Hepatocyte (in vitro differentiated cells): ENCODE results near the gene EIF2D. TPM values are rescaled to one million over a fixed set of nuclear protein-coding genes. Genes with fewer than 3 reads are reported as not detected.

Source experiments
- DNase-seq: peaks from one replicate; pipeline ENCODE4 v3.0.0-alpha.2; 2016; ENCODE audit warnings: low spot score
- H2AFZ ChIP-seq: fragments of 200-600 bp; sonication (generic); 2 replicates; pipeline ENCODE4 v1.6.0; 2016; ENCODE audit warnings: antibody characterized with exemption, mild to moderate bottlenecking
- H3K27ac ChIP-seq: fragments of 200-600 bp; sonication (generic); 2 replicates; pipeline ENCODE4 v1.5.1; 2016; ENCODE audit warnings: mild to moderate bottlenecking
- H3K27me3 ChIP-seq: fragments of 200-600 bp; sonication (generic); 2 replicates; pipeline ENCODE4 v1.6.1; 2016
- H3K36me3 ChIP-seq: fragments of 200-600 bp; sonication (generic); replicated peaks from 2 replicates; pipeline ENCODE4 v1.5.1; 2016; ENCODE audit warnings: low read depth; ENCODE audit not compliant: insufficient read depth
- H3K4me1 ChIP-seq: fragments of 200-600 bp; sonication (generic); 2 replicates; pipeline ENCODE4 v1.5.1; 2016; ENCODE audit warnings: mild to moderate bottlenecking, moderate library complexity; ENCODE audit not compliant: insufficient read depth
- H3K4me2 ChIP-seq: fragments of 200-600 bp; sonication (generic); 2 replicates; pipeline ENCODE4 v1.6.0; 2016
- H3K4me3 ChIP-seq: fragments of 200-600 bp; sonication (generic); 2 replicates; pipeline ENCODE4 v1.5.1; 2016; ENCODE audit warnings: mild to moderate bottlenecking
- H3K79me2 ChIP-seq: fragments of 200-600 bp; sonication (generic); 2 replicates; pipeline ENCODE4 v1.6.0; 2017; ENCODE audit warnings: mild to moderate bottlenecking
- H3K9me2 ChIP-seq: fragments of 200-600 bp; sonication (generic); replicated peaks from 2 replicates; pipeline ENCODE4 v1.6.0; 2017; ENCODE audit warnings: mild to moderate bottlenecking; ENCODE audit not compliant: insufficient read depth
- H3K9me3 ChIP-seq: fragments of 200-600 bp; sonication (generic); 2 replicates; pipeline ENCODE4 v1.5.1; 2016; ENCODE audit warnings: low read depth, mild to moderate bottlenecking
- H4K20me1 ChIP-seq: fragments of 200-600 bp; sonication (generic); 2 replicates; pipeline ENCODE4 v1.6.0; 2016; ENCODE audit warnings: mild to moderate bottlenecking; ENCODE audit not compliant: insufficient read depth, poor library complexity, severe bottlenecking
- EZH2 ChIP-seq: fragments of 200-600 bp; sonication (generic); IDR thresholded peaks from 2 replicates; pipeline ENCODE4 v1.6.1; 2016; ENCODE audit warnings: antibody characterized with exemption, mild to moderate bottlenecking, borderline replicate concordance
- EZH2phosphoT487 ChIP-seq: fragments of 200-600 bp; sonication (generic); IDR thresholded peaks from one replicate; pipeline ENCODE4 v1.6.1; 2018; ENCODE audit warnings: antibody characterized with exemption, mild to moderate bottlenecking, low read depth, moderate library complexity; ENCODE audit not compliant: unreplicated experiment, severe bottlenecking
- WGBS: methylation state at CpG from one replicate; pipeline ENCODE4 v1.1.6; 2016; ENCODE audit warnings: low lambda C conversion rate; ENCODE audit errors: missing lambda C conversion rate; 5-methylcytosine and 5-hydroxymethylcytosine counted together
- polyA plus RNA-seq: library from polyadenylated mRNA; unstranded; fragments of >200 nt; fragmentation: Nextera tagmentation; extraction: Ambion mirVana; gene quantifications from 2 replicates; pipeline ENCODE4 v1.2.1, GENCODE V29; 2016
- total RNA-seq: library from RNA; depleted of rRNA; stranded (reverse); fragments of >200 nt; gene quantifications from 2 replicates; pipeline ENCODE4 v1.2.3, GENCODE V29; 2014
- TF ChIP-seq, protein P1 (sequence below): fragments of 200-600 bp; sonication (generic); IDR thresholded peaks from 2 replicates; pipeline ENCODE4 v1.5.1; 2016; ENCODE audit warnings: antibody characterized with exemption, mild to moderate bottlenecking; ENCODE audit not compliant: poor library complexity

The EIF2D gene
- total and polyA plus RNA-seq, 2 experiments from 2014 or later = 27.7 to 40.4 TPM

DNA sequence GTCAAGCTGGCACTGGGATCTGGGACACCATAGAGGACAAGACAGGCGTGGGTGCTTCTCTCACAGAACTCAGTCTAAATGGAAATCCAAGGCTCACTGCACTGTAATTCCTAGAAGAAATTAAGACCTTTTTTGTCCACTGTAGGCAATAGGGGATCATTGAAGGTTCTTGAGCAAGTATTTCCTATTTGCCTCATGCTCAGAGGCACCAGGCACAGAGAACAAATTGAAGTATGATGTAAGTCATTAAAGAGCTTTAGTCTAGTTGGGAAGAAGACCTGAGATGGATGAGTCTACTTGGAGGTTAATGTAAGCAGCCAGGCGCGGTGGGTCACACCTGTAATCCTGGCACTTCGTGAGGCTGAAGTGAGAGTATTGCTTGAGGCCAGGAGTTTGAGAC is 34.6 kb downstream of the EIF2D start:
- no peak for TF ChIP-seq EZH2phosphoT487
- TF ChIP-seq EZH2 = no peak
- TF ChIP-seq, protein P1, sequence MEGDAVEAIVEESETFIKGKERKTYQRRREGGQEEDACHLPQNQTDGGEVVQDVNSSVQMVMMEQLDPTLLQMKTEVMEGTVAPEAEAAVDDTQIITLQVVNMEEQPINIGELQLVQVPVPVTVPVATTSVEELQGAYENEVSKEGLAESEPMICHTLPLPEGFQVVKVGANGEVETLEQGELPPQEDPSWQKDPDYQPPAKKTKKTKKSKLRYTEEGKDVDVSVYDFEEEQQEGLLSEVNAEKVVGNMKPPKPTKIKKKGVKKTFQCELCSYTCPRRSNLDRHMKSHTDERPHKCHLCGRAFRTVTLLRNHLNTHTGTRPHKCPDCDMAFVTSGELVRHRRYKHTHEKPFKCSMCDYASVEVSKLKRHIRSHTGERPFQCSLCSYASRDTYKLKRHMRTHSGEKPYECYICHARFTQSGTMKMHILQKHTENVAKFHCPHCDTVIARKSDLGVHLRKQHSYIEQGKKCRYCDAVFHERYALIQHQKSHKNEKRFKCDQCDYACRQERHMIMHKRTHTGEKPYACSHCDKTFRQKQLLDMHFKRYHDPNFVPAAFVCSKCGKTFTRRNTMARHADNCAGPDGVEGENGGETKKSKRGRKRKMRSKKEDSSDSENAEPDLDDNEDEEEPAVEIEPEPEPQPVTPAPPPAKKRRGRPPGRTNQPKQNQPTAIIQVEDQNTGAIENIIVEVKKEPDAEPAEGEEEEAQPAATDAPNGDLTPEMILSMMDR = no peak
- H3K36me3 ChIP-seq = no peaks in the 10 kb centered on the region
- 69% methylated on average over 4 of the region's 4 CpGs for WGBS

DNA sequence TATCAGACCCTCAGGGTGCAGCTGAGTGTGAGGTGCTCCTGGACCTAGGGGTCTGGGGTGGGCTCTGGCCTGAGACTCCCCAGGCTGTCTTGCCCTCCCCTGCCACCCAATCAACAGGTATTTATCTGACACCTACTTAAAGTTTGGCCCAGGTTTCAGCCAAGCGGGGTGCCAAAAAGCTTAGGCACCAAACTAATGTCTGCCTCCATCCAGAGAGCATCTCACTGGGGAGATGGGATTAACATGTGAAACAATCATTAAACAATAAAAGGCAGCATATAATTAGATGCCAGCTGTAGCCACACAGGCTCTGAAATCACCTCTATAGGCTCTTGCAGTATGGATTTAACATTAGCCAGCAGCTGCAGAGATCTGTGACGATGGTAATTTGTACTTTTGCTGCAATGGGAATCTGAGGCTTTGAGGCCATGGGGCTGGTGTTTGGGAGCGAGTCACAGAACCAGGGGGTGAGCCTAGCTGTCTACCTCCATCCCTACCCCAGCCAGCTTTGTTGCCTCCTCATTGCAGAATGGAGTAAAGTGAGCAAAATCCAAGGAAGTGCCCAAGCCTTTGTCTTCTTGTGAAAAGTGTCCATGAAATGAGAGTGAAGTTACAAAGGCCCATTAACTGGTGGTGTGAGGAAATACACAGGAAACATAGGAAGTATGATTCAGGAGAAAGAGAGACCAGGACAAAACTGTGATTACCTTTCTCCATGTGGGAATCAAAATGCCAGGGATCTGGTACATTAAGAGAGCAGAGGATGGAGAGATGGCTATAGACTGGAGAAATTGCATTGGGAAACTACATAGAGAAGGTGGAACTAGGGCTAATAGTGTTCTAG is 36.1 kb downstream of the EIF2D start:
- H3K4me2 ChIP-seq = no peak overlapping the region
- no peaks in the 10 kb centered on the region for H3K36me3 ChIP-seq
- no peak for DNase-seq
- no peaks in the 10 kb centered on the region for H3K79me2 ChIP-seq
- TF ChIP-seq, protein P1 = no peak
- TF ChIP-seq EZH2phosphoT487 (no peak), EZH2 (no peak)
- no peaks in the 10 kb centered on the region for H3K9me3 ChIP-seq
- no peaks in the 10 kb centered on the region for H3K9me2 ChIP-seq
- H3K27ac ChIP-seq = no peak overlapping the region
- H2AFZ ChIP-seq = no peak overlapping the region
- 87% methylated on average over 3 of the region's 3 CpGs for WGBS
- H3K4me3 ChIP-seq = no peak overlapping the region
- no peaks in the 10 kb centered on the region for H4K20me1 ChIP-seq
- no peaks in the 10 kb centered on the region for H3K27me3 ChIP-seq
- H3K4me1 ChIP-seq = no peaks in the 10 kb centered on the region

More for the DNA sequence above, 34.6 kb downstream of the EIF2D start:
- Histone ChIP-seq H3K9me2 (no peaks in the 10 kb centered on the region), H3K79me2 (no peaks in the 10 kb centered on the region), H3K27ac (no peak overlapping the region), H3K9me3 (no peaks in the 10 kb centered on the region), H3K4me2 (no peak overlapping the region), H2AFZ (no peak overlapping the region), H3K4me1 (no peaks in the 10 kb centered on the region), H3K27me3 (no peaks in the 10 kb centered on the region), H4K20me1 (no peaks in the 10 kb centered on the region), H3K4me3 (no peak overlapping the region)
- DNase-seq = no peak

GRCh38 chr1:206575165-206575893 is 36.9 kb downstream of the EIF2D start:
- Histone ChIP-seq H3K79me2 (no peaks in the 10 kb centered on the region), H3K4me1 (no peaks in the 10 kb centered on the region), H3K36me3 (no peaks in the 10 kb centered on the region), H4K20me1 (no peaks in the 10 kb centered on the region), H3K4me3 (no peak overlapping the region), H3K9me2 (no peaks in the 10 kb centered on the region), H3K27ac (no peak overlapping the region), H3K27me3 (no peaks in the 10 kb centered on the region), H2AFZ (no peak overlapping the region), H3K9me3 (no peaks in the 10 kb centered on the region), H3K4me2 (no peak overlapping the region)
- 68% methylated on average over 11 of the region's 11 CpGs for WGBS
- TF ChIP-seq EZH2phosphoT487 (no peak), EZH2 (no peak)
- TF ChIP-seq, protein P1 = no peak
- DNase-seq = peak; percentile 47
